Prostate gland (tissue), 2 donors: ENCODE measurements around the gene TACC2. TPM values are rescaled to one million over a fixed set of nuclear protein-coding genes. Genes with fewer than 3 reads are reported as not detected.

Experiments
- DNase-seq: peaks from one replicate; pipeline ENCODE4 v3.0.0-alpha.2; 2019; ENCODE audit warnings: low spot score
- H3K27ac ChIP-seq, 2 donors: fragments of 200-600 bp; sonication (generic); 2 replicates each; pipeline ENCODE4 v1.5.1; 2017 to 2019
- H3K27me3 ChIP-seq: fragments of 200-600 bp; sonication (generic); replicated peaks from 2 replicates; pipeline ENCODE4 v1.5.1; 2019; ENCODE audit not compliant: insufficient read depth
- H3K36me3 ChIP-seq, 2 donors: fragments of 200-600 bp; sonication (generic); 1 replicate in 1 of 2; 2 replicates in 1 of 2; pipeline versions ENCODE4 v1.5.1 to v1.8.1; 2017 to 2019
- H3K4me1 ChIP-seq: fragments of 200-600 bp; sonication (generic); replicated peaks from 2 replicates; pipeline ENCODE4 v1.5.1; 2019
- H3K4me3 ChIP-seq, 2 donors: fragments of 200-600 bp; sonication (generic); 2 replicates each; pipeline ENCODE4 v1.5.1; 2017 to 2019
- H3K9me3 ChIP-seq: fragments of 200-600 bp; sonication (generic); 2 replicates; pipeline ENCODE4 v1.5.1; 2017
- POLR2A ChIP-seq: fragments of 450-650 bp; IDR thresholded peaks from one replicate; pipeline ENCODE4 v1.6.1; 2016; ENCODE audit warnings: antibody characterized with exemption, mild to moderate bottlenecking
- POLR2AphosphoS5 ChIP-seq: sonication (generic); formaldehyde crosslinking; IDR thresholded peaks from one replicate; pipeline ENCODE4 v1.6.1; 2017; ENCODE audit warnings: antibody characterized with exemption
- WGBS: methylation state at CpG from one replicate; pipeline ENCODE4 v1.1.5; 2018; 5-methylcytosine and 5-hydroxymethylcytosine counted together
- intact Hi-C: fragments of 100-400 bp; cut with DNase I; formaldehyde crosslinking; loops from one replicate; pipeline ENCODE4 v1.14.2; 2022
- total RNA-seq, 2 donors: library from RNA; depleted of rRNA; stranded (reverse); fragments of >200 nt; gene quantifications; one replicate each; pipeline ENCODE4 v1.1.0, GENCODE V29; 2016
- TF ChIP-seq, protein P1 (sequence below), 4 experiments: fragments of 200-600 bp in 2 of 4; fragments of 450-650 bp in 2 of 4; sonication (generic) in 2 of 4; IDR thresholded peaks; 1 replicate in 3 of 4; 2 replicates in 1 of 4; pipeline ENCODE4 v1.5.1; 2016 to 2019; ENCODE audit warnings: antibody characterized with exemption in 4 of 4, mild to moderate bottlenecking in 2 of 4, moderate library complexity in 2 of 4

The TACC2 gene
- total RNA-seq, 2 donors from 2014 or later = 101 to 140 TPM

GRCh38 chr10:122298206-122298597 is 309.2 kb downstream of the TACC2 start:
- TF ChIP-seq, protein P1, sequence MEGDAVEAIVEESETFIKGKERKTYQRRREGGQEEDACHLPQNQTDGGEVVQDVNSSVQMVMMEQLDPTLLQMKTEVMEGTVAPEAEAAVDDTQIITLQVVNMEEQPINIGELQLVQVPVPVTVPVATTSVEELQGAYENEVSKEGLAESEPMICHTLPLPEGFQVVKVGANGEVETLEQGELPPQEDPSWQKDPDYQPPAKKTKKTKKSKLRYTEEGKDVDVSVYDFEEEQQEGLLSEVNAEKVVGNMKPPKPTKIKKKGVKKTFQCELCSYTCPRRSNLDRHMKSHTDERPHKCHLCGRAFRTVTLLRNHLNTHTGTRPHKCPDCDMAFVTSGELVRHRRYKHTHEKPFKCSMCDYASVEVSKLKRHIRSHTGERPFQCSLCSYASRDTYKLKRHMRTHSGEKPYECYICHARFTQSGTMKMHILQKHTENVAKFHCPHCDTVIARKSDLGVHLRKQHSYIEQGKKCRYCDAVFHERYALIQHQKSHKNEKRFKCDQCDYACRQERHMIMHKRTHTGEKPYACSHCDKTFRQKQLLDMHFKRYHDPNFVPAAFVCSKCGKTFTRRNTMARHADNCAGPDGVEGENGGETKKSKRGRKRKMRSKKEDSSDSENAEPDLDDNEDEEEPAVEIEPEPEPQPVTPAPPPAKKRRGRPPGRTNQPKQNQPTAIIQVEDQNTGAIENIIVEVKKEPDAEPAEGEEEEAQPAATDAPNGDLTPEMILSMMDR (IDR thresholded peaks at IDR 0.05) = no peak
- TF ChIP-seq POLR2AphosphoS5 (no peak), POLR2A (no peak)
- Histone ChIP-seq H3K27ac (no peak overlapping the region), H3K9me3 (no peaks in the 10 kb centered on the region), H3K36me3 (no peaks in the 10 kb centered on the region), H3K4me3 (no peak overlapping the region), H3K27me3 (no peaks in the 10 kb centered on the region), H3K4me1 (no peaks in the 10 kb centered on the region)
- 94% methylated on average over 6 of the region's 6 CpGs for WGBS
- intact Hi-C loops = loop anchor here (2.0 to 5.0 kb wide), 2 partner anchors 44 to 267 kb away; no protein-coding TSS in a partner anchor
- no peak for DNase-seq

- H3K27ac ChIP-seq = no peak overlapping the region
- no peak overlapping the region for H3K4me3 ChIP-seq
- H3K9me3 ChIP-seq = no peaks in the 10 kb centered on the region
- peak; percentile 53 for DNase-seq
- no peaks in the 10 kb centered on the region for H3K27me3 ChIP-seq
- intact Hi-C loops = loop anchor here (1.0 to 5.0 kb wide), 3 partner anchors 44 to 266 kb away; no protein-coding TSS in a partner anchor
- TF ChIP-seq, protein P1 (IDR thresholded peaks at IDR 0.05) = peak; percentile 83 to 92 (median 88)
- TF ChIP-seq POLR2A (no peak), POLR2AphosphoS5 (peak; percentile 45)
- 18% methylated on average over 13 of the region's 15 CpGs for WGBS
- H3K4me1 ChIP-seq = no peaks in the 10 kb centered on the region
- H3K36me3 ChIP-seq = no peaks in the 10 kb centered on the region
Observed at GRCh38 chr10:122298598-122299301, 309.8 kb downstream of the TACC2 start.

DNA sequence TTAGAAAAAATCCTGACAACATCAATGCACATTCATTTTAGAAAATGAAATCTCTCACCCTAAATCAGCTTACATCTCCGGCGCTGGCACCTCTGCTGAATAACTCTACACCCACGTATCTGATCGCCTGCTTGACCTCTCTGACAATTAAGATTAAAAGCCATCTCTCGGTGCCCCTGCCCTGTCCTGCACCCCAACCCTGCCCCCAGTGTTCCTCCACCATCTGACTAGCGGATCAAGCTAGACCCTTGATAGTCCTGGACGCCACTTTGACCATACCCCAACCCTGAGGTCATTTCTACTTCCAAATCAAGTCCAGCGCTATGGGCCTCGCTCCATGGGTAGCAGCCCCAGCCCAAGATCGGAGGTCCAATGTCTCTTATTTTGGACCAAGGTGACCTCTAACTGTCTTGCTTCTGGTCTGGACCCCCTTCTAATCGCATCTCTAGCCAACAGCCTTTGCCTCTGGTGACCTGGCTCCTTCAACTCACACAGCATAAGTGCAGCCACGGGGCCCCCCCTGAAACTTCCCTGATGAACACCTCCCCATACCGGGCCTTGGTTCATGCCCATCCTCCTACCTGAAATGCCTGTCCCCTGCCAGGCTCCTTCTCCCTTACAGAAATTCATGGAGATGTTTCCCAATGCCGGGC is 310.6 kb downstream of the TACC2 start:
- no peaks in the 10 kb centered on the region for H3K36me3 ChIP-seq
- WGBS = 87% methylated on average over 14 of the region's 14 CpGs
- H3K9me3 ChIP-seq = no peaks in the 10 kb centered on the region
- intact Hi-C loops = loop anchor here (1.0 to 5.0 kb wide), 3 partner anchors 43 to 265 kb away; no protein-coding TSS in a partner anchor
- TF ChIP-seq POLR2AphosphoS5 (no peak), POLR2A (no peak)
- TF ChIP-seq, protein P1 (IDR thresholded peaks at IDR 0.05) = no peak
- no peak overlapping the region for H3K27ac ChIP-seq
- H3K4me1 ChIP-seq = no peaks in the 10 kb centered on the region
- H3K4me3 ChIP-seq = no peak overlapping the region
- no peak for DNase-seq
- no peaks in the 10 kb centered on the region for H3K27me3 ChIP-seq

GRCh38 chr10:122301055-122301810 is 312.3 kb downstream of the TACC2 start:
- TF ChIP-seq POLR2AphosphoS5 = no peak
- TF ChIP-seq, protein P1 (IDR thresholded peaks at IDR 0.05) = no peak
- TF ChIP-seq POLR2A = no peak

More at GRCh38 chr10:122301055-122301810, 312.3 kb downstream of the TACC2 start:
- DNase-seq = no peak
- H3K27ac ChIP-seq = no peak overlapping the region
- H3K36me3 ChIP-seq = no peaks in the 10 kb centered on the region
- intact Hi-C loops = no loop called here
- H3K4me3 ChIP-seq = no peak overlapping the region
- H3K4me1 ChIP-seq = no peaks in the 10 kb centered on the region
- no peaks in the 10 kb centered on the region for H3K27me3 ChIP-seq
- no peaks in the 10 kb centered on the region for H3K9me3 ChIP-seq
- 66% methylated on average over 12 of the region's 12 CpGs for WGBS
